ENCODE data around the gene RGCC. TPM values are rescaled to one million over a fixed set of nuclear protein-coding genes. Genes with fewer than 3 reads are reported as not detected.

RGCC gene
- total RNA-seq, 1 experiment from 2014 or later: 2.6 TPM

DNA sequence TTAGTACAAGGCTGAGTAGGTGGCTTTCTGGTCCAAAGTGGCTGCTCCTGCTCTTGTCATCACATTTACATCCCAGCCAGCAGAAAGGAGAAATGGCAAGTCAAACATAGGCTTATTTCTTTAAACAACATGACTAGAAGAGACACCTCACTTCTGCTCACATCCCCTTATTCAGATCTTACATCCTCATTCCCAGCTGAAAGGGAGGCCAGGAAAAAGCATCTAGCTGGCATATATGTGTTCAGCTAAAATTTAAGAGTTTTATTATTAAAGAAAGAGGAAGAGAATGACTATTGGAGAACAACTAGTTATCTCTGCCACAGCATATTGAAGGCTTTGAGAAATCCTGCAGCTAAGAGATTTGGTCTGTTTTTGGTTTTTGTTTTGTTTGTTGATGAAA is 34.1 kb downstream of the RGCC start:
- Histone ChIP-seq H3K9me2 (replicated peaks; ENCODE audit: low read length) (no peaks in the 10 kb centered on the region), H3K4me1 (ENCODE audit: insufficient read depth, low read length) (no peaks in the 10 kb centered on the region), H2AFZ (ENCODE audit: low read length) (no peak overlapping the region), H3K79me2 (ENCODE audit: low read length) (no peaks in the 10 kb centered on the region), H3K36me3 (ENCODE audit: low read depth, low read length) (no peaks in the 10 kb centered on the region), H4K20me1 (ENCODE audit: low read length) (no peaks in the 10 kb centered on the region), H3K9ac (ENCODE audit: low read length) (no peak overlapping the region), H3F3A (ENCODE audit: low read length, unreplicated experiment) (no peaks in the 10 kb centered on the region), H3K27me3 (ENCODE audit: low read length) (no peaks in the 10 kb centered on the region), H3K4me3 (ENCODE audit: low read length) (no peak overlapping the region), H3K27ac (ENCODE audit: low read length) (no peak overlapping the region), H3K9me3 (ENCODE audit: low read length) (no peaks in the 10 kb centered on the region), H3K4me2 (ENCODE audit: low read length) (no peak overlapping the region)
- DNase-seq (no peak), ATAC-seq (no peak)
- POLR2A ChIA-PET (ENCODE audit: unreplicated experiment): no interaction called here
- CTCF ChIA-PET: no interaction called here
- TF ChIP-seq EZH2phosphoT487 (IDR thresholded peaks at IDR 0.05; ENCODE audit: borderline replicate concordance, low read length): no peak
- TF ChIP-seq EZH2 (IDR thresholded peaks at IDR 0.05; ENCODE audit: low read length, unreplicated experiment): no peak
- TF ChIP-seq, protein P1, sequence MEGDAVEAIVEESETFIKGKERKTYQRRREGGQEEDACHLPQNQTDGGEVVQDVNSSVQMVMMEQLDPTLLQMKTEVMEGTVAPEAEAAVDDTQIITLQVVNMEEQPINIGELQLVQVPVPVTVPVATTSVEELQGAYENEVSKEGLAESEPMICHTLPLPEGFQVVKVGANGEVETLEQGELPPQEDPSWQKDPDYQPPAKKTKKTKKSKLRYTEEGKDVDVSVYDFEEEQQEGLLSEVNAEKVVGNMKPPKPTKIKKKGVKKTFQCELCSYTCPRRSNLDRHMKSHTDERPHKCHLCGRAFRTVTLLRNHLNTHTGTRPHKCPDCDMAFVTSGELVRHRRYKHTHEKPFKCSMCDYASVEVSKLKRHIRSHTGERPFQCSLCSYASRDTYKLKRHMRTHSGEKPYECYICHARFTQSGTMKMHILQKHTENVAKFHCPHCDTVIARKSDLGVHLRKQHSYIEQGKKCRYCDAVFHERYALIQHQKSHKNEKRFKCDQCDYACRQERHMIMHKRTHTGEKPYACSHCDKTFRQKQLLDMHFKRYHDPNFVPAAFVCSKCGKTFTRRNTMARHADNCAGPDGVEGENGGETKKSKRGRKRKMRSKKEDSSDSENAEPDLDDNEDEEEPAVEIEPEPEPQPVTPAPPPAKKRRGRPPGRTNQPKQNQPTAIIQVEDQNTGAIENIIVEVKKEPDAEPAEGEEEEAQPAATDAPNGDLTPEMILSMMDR (conservative IDR thresholded peaks at IDR 0.05; ENCODE audit: low read depth, low read length): no peak
- no TSS peak for BruUV-seq (replicated peaks)
- intact Hi-C loops (cut with micrococcal nuclease): no loop called here

DNA sequence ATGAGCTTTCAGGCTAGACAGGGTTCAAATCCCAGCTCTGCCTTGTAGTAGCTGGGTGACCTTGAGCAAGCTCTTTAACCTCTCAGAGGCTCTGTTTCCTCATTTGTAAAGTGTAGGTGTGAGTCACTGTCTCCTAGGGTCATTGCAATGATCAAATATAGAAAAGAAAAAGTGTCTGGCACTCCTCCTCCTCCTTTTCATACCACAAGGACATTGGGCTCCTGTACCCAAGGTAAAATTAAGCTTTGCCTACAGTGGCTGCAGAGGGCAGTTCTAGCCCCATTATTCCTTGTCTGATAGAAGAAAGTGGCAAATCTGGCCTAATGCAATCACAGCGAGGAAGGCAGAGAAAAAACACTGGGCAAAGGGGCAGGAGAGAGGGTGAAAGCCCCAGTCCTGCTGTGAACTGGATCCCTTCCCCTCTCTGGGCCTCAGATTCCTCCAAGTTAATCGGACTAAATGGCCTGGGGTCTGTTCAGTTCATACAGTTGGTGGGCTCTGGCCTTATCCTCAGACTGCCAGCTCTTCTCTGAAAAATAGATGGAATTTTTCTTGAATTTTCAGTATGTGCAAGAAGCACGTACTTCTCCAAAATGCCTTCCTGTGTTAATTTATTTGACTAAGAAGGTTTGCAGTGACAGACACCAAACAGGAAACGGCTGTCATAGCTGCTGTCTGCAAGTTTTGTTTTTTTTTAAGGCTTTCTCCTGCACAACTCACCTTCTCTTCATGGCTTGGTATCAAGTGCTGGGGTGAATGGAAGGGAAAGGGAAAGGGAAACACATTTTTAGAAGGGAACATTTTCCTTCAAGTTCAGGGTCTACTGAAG is 35.3 kb downstream of the RGCC start:
- Histone ChIP-seq H3K27me3 (ENCODE audit: low read length) (no peaks in the 10 kb centered on the region), H3K27ac (ENCODE audit: low read length) (no peak overlapping the region), H3K4me2 (ENCODE audit: low read length) (no peak overlapping the region), H3K9ac (ENCODE audit: low read length) (no peak overlapping the region), H2AFZ (ENCODE audit: low read length) (no peak overlapping the region), H3F3A (ENCODE audit: low read length, unreplicated experiment) (no peaks in the 10 kb centered on the region), H3K79me2 (ENCODE audit: low read length) (no peaks in the 10 kb centered on the region), H3K9me3 (ENCODE audit: low read length) (no peaks in the 10 kb centered on the region), H3K4me1 (ENCODE audit: insufficient read depth, low read length) (no peaks in the 10 kb centered on the region), H3K4me3 (ENCODE audit: low read length) (no peak overlapping the region), H3K36me3 (ENCODE audit: low read depth, low read length) (no peaks in the 10 kb centered on the region), H4K20me1 (ENCODE audit: low read length) (no peaks in the 10 kb centered on the region), H3K9me2 (replicated peaks; ENCODE audit: low read length) (no peaks in the 10 kb centered on the region)
- no TSS peak for BruUV-seq (replicated peaks)
- ATAC-seq (no peak), DNase-seq (no peak)
- intact Hi-C loops (cut with micrococcal nuclease): no loop called here
- TF ChIP-seq EZH2 (IDR thresholded peaks at IDR 0.05; ENCODE audit: low read length, unreplicated experiment) (no peak), EZH2phosphoT487 (IDR thresholded peaks at IDR 0.05; ENCODE audit: borderline replicate concordance, low read length) (no peak)
- TF ChIP-seq, protein P1 (conservative IDR thresholded peaks at IDR 0.05; ENCODE audit: low read depth, low read length): no peak
- ChIA-PET POLR2A (ENCODE audit: unreplicated experiment) (no interaction called here), CTCF (no interaction called here)

DNA sequence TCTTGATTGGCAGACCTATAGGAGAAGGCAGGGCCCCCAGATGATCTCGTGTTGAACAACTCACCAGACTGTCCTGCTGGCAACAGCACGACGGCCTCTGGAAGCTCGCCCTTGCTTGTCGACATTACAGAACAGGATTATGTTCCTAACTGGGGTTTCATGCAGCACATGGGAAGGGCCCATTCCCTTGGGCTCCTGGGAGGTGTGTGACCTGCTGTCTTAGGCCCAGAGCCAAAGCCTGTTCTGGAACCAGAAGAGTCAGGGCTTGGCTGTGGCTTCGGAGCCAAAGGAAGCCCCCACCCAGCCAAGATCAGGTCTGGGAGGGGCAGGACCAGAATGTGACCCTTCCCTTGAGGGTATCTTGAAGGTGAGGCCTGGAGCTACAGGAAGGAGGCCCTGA is 36.9 kb downstream of the RGCC start:
- TF ChIP-seq EZH2 (IDR thresholded peaks at IDR 0.05; ENCODE audit: low read length, unreplicated experiment): no peak
- TF ChIP-seq EZH2phosphoT487 (IDR thresholded peaks at IDR 0.05; ENCODE audit: borderline replicate concordance, low read length): no peak
- TF ChIP-seq, protein P1 (conservative IDR thresholded peaks at IDR 0.05; ENCODE audit: low read depth, low read length): no peak
- no peaks in the 10 kb centered on the region for H4K20me1 ChIP-seq (ENCODE audit: low read length)
- H3K4me1 ChIP-seq (ENCODE audit: insufficient read depth, low read length): no peaks in the 10 kb centered on the region
- intact Hi-C loops (cut with micrococcal nuclease): no loop called here
- BruUV-seq (replicated peaks): no TSS peak
- DNase-seq (no peak), ATAC-seq (no peak)
- no peaks in the 10 kb centered on the region for H3K9me2 ChIP-seq (replicated peaks; ENCODE audit: low read length)
- POLR2A ChIA-PET (ENCODE audit: unreplicated experiment): no interaction called here
- no peaks in the 10 kb centered on the region for H3K27me3 ChIP-seq (ENCODE audit: low read length)
- H3K4me3 ChIP-seq (ENCODE audit: low read length): no peak overlapping the region
- no peak overlapping the region for H3K9ac ChIP-seq (ENCODE audit: low read length)
- H3K36me3 ChIP-seq (ENCODE audit: low read depth, low read length): no peaks in the 10 kb centered on the region
- no peaks in the 10 kb centered on the region for H3K9me3 ChIP-seq (ENCODE audit: low read length)
- H3K27ac ChIP-seq (ENCODE audit: low read length): no peak overlapping the region
- no peak overlapping the region for H3K4me2 ChIP-seq (ENCODE audit: low read length)
- H2AFZ ChIP-seq (ENCODE audit: low read length): no peak overlapping the region
- H3F3A ChIP-seq (ENCODE audit: low read length, unreplicated experiment): no peaks in the 10 kb centered on the region
- no peaks in the 10 kb centered on the region for H3K79me2 ChIP-seq (ENCODE audit: low read length)
- CTCF ChIA-PET: no interaction called here

Measured in PC-3 (cell line).